Fibroblast of skin of back (primary cell): ENCODE data around the gene GPC5.

ENCODE experiments used
- DNase-seq: peaks from one replicate; pipeline ENCODE4 v3.0.0-alpha.2; 2013

Gene GPC5

DNA sequence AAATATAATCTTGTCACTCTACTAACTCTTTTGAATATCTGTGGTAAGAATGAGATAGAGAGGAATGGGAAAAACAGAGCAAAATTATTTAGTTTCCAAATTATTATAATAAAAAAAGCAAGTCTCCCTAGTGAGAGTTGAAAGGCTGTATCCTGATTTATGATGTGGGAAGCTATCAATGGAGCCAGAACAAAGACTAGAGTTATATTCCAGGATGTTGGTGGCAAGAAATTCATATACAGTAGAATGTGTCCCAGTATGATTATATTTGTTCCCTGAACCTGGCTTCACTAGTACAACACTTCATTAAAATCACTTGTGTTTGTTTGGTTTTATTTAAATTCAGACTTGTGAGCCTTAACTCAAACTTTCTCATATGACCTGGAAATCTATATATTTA lies 630.3 kb downstream of the GPC5 start:
- no peak for DNase-seq

DNA sequence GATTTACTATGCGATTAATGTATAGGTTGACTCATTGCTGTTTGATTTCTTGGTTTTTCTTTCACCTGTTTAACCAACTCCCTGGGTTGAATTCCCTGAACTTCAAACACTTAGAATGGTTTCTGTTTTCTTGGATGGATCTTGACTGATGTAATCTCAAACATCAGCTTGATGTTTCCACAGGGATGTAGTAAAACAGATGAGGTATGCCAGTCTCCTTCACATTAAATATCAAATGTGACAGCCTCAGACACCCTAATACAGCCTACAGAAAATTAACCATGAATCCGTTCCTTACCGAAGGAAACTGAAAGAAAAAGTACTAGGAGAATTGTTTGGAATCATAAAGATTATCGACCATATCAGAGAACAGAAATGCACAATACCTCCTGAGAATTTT lies 631.2 kb downstream of the GPC5 start:
- DNase-seq, result no peak

DNA sequence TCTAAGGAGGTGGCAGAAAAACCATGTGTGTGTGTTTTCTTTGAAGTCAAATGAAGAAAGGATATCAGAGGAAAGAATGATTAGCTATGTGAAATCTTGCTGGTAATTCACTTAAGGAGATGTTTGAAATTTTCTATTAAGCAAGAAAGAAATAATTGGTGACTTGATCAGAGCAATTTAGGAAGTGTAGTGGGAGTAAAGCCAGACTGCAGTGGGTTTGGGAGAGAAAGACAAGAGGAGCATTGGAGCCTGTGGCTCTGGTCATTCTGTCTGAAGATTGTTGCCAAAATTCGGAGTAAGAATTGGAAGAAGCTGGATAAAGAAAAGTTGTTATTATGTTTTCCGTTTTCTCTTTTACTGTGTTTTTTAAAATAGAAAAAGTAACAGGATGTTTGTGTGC lies 640.5 kb downstream of the GPC5 start:
- DNase-seq, result no peak

DNA sequence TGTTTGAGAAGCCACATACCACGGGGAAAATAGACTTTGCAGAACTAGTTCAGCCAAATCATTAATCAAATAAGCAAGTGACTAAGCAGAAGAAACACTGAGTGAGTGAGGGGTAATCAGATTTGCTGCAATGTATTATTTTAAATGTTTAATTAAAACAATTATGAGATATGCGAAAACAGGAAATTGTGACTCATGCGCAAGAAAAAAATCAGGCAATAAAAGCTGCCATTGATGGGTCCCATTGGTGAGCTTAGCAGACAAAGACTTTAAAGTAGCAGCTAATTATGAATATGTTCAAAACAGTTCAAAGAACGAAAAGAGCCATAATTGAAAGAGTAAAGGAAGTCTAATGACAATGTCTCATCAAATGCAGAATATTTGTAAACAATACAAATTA lies 644.1 kb downstream of the GPC5 start:
- no peak for DNase-seq

DNA sequence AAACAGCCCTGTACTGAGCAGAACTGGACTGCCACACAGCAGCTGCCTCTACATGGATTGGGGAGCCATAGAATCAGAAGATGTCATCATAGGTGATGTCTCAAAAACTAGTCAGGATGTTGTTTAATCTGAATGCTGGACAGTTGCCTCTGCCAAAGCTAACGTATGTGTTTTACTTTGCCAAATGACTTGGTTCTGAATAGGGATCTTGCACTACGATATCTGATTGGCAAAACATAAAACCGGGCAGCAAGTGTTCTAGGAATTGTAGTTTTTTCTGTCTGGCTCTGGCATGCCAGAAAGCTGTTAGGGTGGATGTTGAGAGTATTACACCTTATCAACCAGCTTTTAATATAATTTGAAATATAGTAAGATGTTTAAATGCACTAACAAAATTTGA lies 645.9 kb downstream of the GPC5 start:
- no peak for DNase-seq

DNA sequence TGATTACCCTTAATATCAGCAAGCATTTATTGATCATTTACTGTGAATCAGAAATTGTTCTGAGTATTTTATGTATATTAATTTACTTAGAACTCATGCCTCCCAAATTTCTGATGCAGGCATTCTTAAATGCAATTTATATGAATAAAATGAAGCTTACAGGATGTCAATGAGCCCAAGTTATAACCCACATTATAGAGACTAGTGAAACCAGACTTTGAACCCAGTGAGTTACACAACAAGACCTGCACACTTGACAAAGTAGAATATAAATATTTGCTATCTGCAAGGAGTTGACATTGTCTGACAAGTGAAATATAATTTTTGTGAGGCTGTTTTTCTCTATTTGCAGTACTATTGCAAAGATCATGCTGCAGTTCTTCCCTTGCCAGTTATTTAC lies 656.0 kb downstream of the GPC5 start:
- no peak for DNase-seq

DNA sequence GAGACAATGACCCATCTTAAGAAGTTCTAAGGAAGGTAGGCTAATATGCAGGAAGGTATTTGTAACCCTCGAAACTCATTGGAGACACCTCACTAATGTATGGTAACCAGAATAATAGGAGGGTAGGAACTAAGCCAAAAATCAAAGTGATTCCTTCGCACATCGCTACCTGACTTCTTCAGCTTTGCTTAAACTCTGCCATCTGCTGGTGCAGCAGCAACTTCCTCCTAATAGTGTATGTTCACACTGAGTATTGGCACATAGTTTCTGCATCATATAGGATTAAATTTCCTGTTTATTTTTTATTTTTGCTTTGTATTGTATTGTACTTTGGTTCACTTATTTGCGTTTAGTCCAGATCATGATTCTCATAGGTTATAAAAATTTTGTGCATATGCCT lies 676.2 kb downstream of the GPC5 start:
- DNase-seq, result peak; percentile 0

DNA sequence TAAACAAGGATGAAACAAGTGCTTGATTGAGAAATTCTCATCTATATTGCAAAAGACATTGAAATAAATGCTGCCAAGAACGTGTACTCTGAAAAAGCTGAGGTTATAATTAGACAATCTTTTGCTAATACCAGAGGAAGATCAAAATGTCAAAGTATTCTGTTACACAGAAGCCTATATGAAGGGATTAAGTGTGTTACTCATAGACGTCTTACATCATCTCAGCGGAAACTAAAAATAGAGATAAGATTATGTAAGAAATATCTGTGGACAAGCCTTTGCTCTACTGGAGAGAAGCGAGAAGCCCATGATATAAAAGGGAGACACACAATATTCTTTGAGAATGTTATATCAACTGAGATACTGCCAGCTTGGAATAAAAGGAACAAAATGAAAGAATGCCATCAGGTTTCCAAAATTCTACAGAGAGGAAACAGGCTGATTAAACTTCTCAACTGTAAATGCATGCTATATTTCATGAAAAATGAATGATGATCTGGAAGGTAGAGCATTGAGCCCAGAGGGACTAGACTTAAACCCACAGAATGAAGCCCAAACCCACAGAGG lies 699.0 kb downstream of the GPC5 start:
- no peak for DNase-seq

DNA sequence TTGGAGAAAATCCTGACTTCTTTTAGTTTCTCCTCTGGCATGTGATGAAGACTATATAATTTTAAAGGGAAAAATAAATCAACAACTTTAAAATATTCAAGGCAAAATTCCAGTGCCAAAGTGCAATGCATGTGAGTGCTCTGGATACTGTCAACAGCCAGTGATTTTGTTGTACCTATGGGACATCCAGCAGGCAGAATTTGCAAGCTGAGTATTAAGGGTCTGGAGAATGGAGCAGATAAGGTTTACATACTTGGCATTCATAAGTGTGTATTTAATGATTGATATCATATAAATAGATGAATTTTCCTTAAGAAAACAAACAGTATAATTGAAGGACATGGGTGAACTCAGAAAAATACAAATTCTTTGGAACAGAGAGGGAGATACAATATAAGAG lies 703.4 kb downstream of the GPC5 start:
- DNase-seq, result no peak

DNA sequence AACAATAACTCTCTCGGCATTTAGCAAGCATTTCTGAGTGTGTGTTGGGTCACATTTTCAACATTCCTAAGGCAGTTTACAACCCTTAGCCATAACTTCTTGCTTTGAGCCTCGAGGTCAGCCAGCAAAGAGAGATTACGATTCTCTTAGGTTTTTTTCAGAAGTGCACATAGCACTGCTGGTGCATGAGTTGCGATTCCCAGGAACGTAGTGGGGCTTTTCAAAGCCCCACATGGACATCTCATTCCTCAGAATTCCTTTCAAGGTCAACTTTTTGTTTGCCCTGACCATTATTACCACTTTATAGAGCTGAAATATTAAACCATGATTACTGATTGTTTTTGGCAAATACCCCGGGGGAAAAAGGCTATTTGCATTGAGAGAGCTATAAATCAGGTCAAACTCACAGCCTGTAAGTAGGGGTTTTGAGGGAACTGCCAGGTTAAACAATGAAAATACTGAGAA lies 705.3 kb downstream of the GPC5 start:
- DNase-seq, result peak; percentile 7

DNA sequence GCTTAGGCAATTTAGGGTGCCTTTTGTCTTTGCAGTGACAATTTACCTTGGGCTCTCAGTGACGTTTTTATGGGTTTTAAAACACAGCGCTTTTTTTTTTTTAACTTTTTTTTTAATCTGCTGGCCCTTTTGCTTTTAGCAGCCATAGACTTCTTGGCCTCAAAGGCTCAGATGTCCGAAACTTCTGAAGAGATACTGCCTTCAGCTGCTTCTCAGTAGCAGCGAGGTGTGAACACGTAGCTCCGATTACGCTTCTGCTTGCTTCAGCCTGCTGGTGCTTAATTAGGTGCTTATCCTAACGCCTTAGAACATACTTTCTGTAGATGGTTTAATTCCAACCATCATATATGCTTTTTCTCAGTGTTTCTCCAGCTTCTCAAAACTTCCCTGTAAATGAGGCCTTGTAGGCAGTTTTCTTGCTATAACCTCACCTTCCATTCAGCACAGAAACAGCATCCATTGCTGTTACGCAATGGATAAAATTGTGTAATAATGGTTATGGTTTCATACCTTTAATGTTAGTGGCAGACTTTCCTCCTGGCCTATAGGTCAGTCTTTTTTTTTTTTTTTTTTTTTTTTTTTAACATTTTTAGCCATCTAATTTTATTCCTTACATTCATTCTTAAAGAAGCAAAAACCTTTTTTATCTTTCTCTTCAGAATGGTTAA lies 723.9 kb downstream of the GPC5 start:
- DNase-seq, result no peak

DNA sequence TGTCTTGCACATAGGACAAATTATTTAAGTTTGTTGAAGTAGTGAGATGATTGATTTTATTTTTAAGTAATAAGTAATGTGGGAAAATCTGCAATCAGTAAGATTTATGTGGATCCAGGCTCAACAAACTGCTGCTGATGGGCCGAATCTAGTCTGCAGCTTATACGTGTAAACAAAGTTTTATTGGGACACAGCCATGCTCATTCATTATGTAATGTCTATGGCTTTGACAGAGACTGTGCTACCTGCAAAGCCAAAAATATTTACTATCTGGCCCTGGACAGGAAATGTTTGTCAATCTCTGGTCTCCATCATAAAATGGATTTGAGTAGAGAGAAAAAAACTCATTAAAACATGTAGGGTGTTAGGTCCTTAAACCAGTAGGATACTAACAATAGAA lies 728.0 kb downstream of the GPC5 start:
- DNase-seq, result no peak

DNA sequence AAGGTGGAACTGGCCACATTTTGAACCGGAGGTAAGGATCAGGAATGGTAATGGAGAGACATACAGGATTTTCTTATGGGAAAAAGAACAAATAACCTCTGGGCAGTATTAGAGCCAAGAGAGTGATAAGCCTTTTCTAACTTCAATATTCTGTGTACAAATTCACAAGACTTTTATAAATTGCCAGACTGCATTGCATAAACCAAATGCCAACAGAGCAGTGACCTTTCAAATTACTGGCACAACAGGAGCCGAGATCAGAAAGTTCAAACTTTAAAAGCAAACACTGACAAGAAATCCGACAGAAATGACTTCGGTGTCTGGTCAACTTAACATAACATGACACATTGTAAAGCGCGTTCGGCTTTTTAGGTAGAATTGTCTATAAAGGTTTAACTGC lies 737.1 kb downstream of the GPC5 start:
- no peak for DNase-seq

DNA sequence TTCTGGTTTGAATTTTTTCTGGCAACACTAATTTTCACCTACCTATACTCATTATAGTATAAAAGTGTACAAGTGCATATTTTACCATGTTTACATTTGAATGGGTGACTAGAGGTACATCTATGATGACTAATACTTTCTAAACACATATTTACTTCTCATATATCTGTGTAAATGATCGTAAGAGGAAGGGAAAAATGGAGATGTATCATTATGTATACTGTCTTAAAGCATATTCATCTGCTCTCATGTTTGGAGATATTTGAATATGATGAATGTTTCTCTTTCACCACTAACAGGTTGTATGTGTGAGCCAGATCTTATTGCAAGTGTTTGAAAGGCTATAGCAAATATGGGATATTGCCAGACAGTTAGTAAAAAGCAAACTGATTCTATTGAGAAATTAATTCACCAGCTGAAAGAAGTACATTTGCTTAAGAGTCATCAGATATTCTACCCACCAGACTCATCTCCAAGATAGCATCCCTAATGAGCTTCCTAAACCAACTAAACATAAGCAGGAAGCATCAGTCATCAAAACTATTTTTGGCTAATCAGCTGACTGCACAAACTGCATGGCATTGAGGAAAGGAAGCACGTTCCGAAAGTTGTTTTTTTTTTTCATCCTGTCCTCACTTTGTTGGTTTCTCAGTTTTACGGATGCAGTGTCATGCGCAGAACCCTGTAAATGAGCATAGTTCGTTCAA lies 738.2 kb downstream of the GPC5 start:
- DNase-seq, result peak; percentile 21

DNA sequence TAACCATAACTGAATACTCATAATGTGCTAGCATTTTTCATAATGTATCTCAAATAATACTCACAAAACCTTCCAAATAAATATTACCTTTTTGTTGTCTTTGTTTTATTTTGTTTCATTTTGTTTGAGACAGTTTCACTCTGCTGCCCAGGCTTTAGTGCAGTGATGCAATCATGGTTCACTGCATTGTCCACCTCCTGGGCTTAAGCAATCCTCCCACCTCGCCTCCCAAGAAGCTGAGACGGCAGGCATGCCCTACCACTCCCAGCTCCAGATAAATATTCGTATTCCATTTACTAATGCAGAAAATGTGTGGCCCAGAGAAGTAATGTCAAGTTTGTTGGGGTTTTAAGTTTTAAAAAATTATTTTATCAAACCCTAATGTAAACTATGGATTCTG lies 739.1 kb downstream of the GPC5 start:
- no peak for DNase-seq

DNA sequence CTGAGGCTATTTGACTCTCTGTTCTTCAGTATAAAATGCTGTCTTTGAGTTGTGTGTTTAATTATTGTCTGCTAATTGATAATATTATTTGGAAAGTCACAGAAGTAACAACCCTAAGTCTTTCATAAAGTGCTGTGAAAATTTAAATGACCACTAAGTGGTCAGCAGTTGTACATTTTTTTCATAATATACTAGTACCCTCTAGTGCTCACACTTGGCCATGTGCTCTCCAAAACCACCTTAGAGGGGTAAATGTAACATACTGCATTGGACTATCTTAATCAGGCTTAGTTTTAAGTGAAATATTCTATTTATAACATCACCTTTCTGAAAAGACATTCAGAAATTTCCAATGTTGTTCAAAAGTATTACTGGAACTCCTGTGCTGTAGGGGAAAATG lies 745.3 kb downstream of the GPC5 start:
- no peak for DNase-seq

DNA sequence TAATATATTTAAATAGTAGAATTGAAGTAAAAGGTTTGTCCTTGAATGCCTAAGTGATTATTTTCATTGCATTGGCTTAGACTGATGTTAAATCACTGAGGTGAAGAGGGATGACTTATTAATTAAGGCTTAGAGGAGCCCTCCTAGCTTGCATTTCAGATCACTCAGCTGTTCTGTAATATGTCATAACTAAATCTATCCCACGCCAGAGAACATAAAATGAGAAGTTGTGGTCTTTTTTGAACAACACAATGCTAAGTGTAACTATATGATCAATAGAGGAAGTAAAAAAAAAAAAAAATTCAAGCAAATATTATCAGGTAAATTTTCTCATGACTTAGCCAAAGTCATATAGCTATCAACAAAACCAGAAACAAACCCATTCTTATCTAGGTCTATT lies 752.2 kb downstream of the GPC5 start:
- no peak for DNase-seq

DNA sequence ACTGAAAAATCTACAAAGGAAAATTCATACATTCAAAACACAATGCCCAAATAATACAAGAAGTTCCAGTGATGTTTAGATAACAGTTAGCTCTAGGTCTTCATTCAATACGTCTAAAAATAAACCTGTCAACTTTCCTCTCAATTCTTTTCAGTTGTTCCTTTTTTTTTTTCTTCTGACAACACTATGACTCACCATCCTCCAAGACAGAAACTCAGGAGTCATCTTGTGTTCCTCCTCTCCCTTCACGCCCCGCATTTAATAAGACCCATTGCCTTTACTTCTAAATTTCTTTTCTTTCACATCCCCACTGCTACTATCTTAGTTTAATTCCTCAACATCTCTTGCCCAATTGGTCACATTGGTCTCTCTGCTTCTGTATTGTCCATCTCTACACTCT lies 759.9 kb downstream of the GPC5 start:
- DNase-seq, result peak; percentile 67

DNA sequence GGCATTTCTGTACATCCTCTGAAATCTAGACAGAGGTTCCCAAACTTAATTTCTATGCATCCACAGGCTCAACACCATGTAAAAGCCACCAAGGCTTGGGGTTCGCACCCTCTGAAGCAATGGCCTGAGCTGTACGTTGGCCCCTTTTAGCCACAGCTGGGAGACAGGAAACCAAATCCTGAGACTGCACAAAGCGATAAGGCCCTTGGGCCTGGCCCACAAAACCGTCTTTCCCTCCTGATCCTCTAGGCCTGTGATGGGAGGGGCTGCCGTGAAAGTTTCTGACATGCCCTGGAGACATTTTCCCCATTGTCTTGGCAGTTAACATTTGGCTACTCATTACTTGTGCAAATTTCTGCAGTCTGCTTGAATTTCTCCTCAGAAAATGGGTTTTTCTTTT lies 766.4 kb downstream of the GPC5 start:
- DNase-seq, result no peak

DNA sequence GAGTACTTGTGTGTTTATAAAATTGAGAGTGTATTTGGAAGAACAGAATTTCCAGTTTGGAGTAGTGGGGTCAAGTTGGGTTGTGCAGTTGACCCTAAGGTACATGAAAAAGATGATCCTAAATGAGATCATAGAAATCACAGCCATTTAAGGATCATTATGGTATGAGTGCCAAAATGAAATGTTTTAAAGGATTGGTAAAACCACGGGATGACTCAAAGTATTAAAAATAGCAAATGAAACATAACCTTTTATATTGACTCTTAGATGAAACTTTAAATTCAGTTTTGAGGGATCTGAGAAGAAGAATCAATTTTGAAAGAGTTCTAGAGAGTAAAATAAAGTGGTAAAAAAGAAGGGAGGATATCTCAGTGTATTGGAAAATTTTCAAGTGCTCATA lies 773.8 kb downstream of the GPC5 start:
- peak; percentile 43 for DNase-seq

DNA sequence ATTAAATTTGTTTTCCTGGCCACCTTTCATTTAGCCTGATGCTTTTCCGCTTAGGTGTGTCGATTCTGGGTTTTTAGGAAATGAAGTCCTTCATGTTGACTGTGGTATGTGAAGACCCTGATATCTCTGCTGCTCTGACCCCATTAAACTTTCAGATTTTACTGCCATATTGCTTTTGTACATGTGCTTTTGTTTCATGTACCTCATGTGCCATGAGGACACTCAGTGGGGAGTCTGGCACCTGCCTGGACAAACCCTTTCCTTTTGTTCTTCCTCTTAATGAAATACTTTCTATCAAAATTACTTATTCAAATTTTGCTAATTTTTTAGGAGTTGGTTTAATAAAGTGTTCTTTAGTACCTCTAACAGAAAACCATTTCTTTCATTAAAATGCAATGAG lies 774.8 kb downstream of the GPC5 start:
- no peak for DNase-seq

DNA sequence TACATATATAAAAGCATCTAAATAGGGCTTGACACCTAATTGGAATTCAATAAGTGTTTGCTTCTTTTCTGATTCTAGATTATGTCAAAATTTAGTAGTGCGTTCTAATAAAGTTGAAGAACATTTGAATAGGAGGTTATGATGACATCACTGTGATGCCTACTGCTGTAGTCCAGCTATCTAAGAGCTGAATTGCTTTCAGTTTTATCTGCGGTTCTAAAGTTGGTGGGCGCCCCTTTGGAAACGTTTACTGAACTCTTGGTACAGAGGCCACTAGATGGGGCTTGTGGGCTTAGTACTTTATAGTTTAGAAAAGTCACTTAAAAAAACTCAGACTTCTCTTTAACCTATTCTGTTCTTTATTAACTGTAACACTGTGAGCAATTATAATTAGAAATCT lies 776.9 kb downstream of the GPC5 start:
- DNase-seq, result peak; percentile 65

DNA sequence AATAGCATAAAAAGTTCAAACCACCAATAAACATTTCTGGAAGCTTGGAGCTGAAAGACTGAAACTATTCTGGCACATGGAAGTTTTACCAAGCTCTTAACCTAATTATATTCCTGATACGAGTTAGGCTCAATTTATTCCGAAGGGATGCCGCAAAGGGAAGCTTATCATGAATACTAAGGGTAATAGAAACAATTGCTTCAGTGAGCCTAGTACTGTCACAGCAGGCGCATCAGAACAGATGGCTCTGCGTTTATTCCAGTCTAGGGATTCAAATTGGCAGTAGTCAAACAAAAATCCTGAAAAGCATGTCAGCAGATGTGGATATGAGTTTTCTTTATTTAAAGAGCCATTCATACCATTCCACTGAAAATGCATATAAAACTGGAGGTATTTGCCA lies 779.5 kb downstream of the GPC5 start:
- no peak for DNase-seq

DNA sequence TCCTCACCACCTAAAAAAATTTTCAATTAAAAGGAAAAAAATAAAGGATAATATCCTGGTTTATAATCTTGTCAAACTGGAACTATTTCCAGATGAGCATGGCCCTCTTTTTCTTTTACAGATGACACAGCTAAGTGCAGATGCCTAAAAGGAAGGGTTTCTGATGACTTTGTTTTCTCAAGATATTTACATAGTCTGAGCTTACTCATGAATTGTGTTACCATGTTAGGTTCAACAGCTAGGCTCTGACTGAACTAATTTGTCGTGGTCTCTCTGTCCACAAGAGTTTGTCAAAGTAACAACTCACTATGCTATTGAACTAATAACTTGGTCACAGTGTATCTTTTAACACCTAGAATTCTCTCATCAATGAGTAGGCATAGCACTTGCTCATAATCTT lies 780.8 kb downstream of the GPC5 start:
- DNase-seq, result peak; percentile 22
